Suprapubic skin (tissue), 4 donors: ENCODE data around the gene FIGN.

ENCODE experiments used
- CTCF ChIP-seq, 2 donors: fragments of 200-600 bp in 1 of 2; fragments of 450-650 bp in 1 of 2; sonication (generic) in 1 of 2; IDR thresholded peaks; one replicate each; pipeline ENCODE4 v1.5.1; 2016 to 2019; ENCODE audit warnings: antibody characterized with exemption in 2 of 2, mild to moderate bottlenecking in 1 of 2, moderate library complexity in 1 of 2
- POLR2A ChIP-seq, 2 donors: fragments of 450-650 bp; IDR thresholded peaks; one replicate each; pipeline ENCODE4 v1.6.1; 2017; ENCODE audit warnings: antibody characterized with exemption in 2 of 2, mild to moderate bottlenecking in 2 of 2, moderate library complexity in 2 of 2
- POLR2AphosphoS5 ChIP-seq, 3 donors: sonication (generic); formaldehyde crosslinking; IDR thresholded peaks; one replicate each; pipeline ENCODE4 v1.6.1; 2017; ENCODE audit warnings: antibody characterized with exemption in 3 of 3

GRCh38 chr2:163716101-163716500 is 19.7 kb downstream of the FIGN start:
- TF ChIP-seq CTCF (IDR thresholded peaks at IDR 0.05) (no peak), POLR2A (IDR thresholded peaks at IDR 0.05) (no peak), POLR2AphosphoS5 (IDR thresholded peaks at IDR 0.05) (no peak)
